ENCODE data around the gene SMKR1.
"Not testable (repeated sequence)": the region's sequence is repeated elsewhere in the genome, so short reads cannot be mapped to it uniquely, and the experiment has no call there.

The SMKR1 gene

GRCh38 chr7:129501760-129502707 is at the start of gene SMKR1:
Gene SMKR1, plus strand, starts transcription at chr7:129502531. Its CDS starts 294 bp downstream, at chr7:129502825.
- peak; percentile 91 for DNase-seq

GRCh38 chr7:129452589-129453231 is 49.6 kb upstream of the SMKR1 start:
- no peak for DNase-seq

- no peak for DNase-seq
These were observed 48.7 kb upstream of the SMKR1 start for GRCh38 chr7:129453510-129454248.

GRCh38 chr7:129454249-129454551 is 48.1 kb upstream of the SMKR1 start:
- DNase-seq, result no peak

GRCh38 chr7:129456421-129456820 is 45.9 kb upstream of the SMKR1 start:
- DNase-seq, result no peak

GRCh38 chr7:129457101-129457500 is 45.2 kb upstream of the SMKR1 start:
- DNase-seq, result no peak

DNA sequence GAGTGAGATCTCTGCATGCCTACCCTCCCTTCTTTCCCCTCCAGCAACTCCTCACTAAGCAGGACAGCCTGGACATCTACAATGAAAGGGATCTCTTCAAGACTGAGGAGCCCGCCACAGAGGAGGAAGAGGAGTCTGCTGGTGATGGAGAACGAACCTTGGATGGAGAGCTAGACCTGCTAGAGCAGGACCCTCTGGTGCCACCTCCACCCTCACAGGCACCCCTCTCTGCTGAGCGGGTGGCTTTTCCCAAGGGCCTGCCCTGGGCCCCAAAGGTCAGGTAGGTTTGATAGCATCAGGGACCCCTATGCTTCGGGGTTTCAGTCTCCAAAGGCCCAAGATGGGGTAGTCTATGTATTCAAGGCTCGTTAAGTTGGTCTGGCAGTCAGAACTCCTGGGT is 44.2 kb upstream of the SMKR1 start:
- DNase-seq, result no peak

- no peak for DNase-seq
These were observed 40.5 kb upstream of the SMKR1 start for GRCh38 chr7:129461809-129462208.

DNA sequence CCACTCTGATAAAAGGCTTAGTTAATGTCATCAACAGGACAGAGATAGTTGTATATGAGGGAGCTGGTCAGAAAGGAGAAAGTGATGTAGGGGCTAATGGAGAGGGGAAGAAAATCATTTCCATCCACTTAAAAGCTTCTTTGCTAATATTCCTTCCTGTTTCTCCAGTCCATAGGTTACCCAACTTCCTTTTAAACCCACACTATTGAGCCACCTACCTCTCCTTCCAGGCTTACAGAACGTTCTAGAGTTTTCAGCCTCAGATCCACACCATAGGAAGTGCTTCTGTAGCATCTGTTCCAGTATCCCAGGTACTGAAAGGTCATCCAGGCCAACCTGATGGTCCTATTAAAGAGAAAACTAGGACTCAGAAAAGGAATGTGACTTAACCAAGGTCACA is 39.9 kb upstream of the SMKR1 start:
- DNase-seq, result no peak

GRCh38 chr7:129464194-129464593 is 38.1 kb upstream of the SMKR1 start:
- no peak for DNase-seq

DNA sequence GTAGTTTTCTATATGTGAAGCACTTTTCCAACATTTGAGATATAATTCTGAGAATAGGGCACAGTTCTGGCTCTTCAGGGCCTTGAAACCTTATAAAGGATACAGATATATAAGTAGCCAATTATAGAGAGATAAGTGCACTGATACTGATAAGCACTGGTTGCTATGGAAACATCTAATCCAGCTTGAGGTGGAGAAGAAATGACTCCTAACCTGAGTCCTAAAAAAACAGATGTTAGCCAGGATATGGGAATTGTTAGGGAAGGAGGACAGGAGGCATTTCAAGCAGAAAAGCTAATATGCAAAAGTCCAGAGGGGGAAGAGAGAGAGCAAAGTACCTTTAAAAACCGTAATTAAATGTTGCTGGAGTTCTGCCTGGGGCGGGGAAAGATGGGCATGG is 37.3 kb upstream of the SMKR1 start:
- no peak for DNase-seq

- no peak for DNase-seq
These were observed 35.5 kb upstream of the SMKR1 start for GRCh38 chr7:129466796-129467195.

DNA sequence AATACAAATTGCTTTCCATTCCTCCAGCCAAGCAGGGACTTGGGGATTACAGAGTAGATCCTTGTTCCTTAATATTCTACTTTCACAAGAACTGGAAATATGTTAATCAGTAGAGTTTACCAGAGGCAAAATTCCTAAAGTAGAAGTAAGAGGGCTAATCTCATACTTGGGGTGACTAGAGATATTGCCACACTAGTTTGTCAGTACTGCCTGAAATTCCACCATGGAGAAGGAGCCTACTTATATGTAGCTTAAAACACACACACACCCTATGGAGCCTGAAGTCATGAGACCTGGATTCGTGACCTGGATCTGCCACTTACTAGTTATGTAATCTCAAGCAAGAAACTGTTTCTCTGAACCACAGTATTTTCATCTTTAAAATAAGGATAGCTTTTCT is 34.2 kb upstream of the SMKR1 start:
- DNase-seq, result no peak

DNA sequence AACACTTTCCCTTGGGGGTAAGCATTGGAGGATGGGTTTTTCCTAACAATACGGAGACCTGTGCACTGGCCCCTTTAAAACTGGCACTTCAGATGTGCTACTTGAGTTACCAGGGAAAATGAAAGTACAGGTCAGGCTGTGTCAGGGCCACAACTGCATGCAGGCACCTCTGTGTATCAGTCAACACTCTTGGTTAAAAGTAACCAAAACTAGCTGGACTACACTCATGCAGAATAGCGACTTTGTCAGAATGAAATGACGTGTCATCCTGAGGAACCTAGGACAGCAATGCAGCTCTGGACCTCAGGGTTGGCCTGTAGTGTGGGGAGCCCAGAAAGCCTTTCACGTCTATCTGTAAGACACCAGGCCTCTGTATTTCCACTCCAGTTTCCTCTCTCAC is 33.8 kb upstream of the SMKR1 start:
- DNase-seq, result peak; percentile 34

- DNase-seq, result no peak
These were observed 32.4 kb upstream of the SMKR1 start for GRCh38 chr7:129469930-129470329.

DNA sequence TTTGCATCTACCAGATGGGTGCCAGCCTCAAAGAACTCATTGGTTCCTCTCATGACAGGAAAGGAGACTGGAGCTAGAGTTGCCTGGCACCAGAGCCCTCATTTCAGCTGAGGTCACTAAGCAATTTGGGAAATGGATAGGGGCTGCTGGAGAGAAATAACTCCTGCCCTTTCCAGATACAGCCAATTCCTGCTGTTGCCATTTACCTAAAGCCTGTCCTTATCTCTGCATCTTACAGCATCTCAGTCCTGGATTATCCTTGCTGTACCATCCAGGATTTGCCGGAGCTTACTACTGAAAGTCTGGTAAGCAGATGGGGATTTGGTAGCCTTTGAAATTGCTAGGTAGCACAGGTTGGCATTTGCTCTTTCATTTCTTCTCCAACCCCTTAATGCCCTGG is 31.9 kb upstream of the SMKR1 start:
- DNase-seq, result no peak

DNA sequence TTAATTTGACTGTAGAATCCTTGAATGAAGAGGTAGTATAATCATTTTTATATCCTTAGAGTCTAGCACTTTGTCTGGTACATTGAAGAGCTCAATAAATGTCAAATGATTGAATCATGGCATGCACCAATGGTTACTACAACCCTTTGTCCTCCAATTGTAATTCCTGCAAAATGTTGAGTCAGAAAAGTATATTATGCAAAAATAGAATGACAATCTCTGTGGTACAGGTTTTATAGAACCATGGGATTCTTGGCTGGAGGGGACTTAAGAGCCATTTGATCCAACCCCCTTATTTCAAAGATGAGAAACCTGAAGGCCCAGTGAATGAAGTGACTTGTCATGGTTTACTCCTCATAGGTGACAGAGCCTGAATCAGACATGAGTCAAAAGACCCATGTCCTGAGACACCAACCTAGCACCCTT is 30.9 kb upstream of the SMKR1 start:
- DNase-seq, result peak; percentile 34

DNA sequence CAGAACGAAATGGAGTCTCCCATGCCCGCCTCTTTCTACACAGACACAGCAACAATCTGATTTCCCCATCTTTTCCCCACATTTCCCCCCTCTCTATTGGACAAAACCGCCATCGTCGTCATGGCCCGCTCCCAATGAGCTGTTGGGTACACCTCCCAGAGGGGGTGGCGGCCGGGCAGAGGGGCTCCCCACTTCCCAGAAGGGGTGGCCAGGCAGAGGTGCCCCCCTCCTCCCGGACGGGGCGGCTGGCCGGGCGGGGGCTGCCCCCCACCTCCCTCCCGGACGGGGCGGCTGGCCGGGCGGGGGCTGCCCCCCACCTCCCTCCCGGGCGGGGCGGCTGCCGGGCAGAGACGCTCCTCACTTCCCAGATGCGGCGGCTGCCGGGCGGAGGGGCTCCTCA is 26.4 kb upstream of the SMKR1 start:
- not testable (repeated sequence) for DNase-seq

DNA sequence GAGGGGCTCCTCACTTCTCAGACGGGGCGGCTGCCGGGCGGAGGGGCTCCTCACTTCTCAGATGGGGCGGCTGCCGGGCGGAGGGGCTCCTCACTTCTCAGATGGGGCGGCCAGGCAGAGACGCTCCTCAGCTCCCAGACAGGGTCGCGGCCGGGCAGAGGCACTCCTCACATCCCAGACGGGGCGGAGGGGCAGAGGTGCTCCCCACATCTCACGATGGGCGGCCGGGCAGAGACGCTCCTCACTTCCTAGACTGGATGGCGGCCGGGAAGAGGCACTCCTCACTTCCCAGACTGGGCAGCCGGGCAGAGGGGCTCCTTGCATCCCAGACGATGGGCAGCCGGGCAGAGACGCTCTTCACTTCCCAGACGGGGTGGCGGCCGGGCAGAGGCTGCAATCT is 25.9 kb upstream of the SMKR1 start:
- DNase-seq, result not testable (repeated sequence)

DNA sequence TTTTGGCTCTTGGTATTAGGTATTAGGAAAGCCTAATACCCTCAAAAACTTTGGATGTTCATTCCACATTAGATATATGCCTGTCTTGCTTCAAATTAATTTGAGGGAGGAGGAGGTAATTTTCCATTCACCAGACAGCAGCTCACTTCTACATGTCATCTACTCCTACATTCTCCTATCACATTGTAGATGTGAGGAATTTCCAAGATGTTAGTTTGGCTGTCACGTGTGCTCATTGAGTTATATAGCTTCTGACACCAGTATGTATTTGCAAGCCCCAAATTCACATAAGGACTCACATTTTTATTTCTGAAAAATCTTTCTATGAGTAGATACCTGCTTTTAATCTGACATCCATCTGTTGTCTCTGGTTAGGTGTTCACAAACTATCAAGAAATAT is 22.5 kb upstream of the SMKR1 start:
- DNase-seq, result no peak

- no peak for DNase-seq
These were observed 21.5 kb upstream of the SMKR1 start for GRCh38 chr7:129480674-129481363.

GRCh38 chr7:129481376-129481775 is 21.0 kb upstream of the SMKR1 start:
- not testable (repeated sequence) for DNase-seq

DNA sequence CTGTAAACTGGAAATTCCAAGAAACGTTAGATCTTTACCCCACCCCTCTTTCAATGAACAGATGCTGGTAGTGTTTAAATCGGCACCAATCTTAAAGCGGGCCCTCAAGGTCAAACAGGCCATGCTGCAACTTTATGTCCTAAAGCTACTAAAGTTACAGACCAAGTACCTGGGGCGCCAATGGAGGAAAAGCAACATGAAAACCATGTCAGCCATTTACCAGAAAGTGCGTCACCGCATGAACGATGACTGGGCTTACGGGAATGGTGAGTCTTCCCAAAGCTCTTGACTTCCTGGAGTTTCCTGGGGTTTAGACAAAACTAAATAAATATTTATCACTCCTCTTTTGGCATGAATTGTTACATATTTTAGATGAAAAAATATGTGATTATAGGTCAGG is 19.6 kb upstream of the SMKR1 start:
- DNase-seq, result no peak

Measured in activated CD4-positive, alpha-beta T cell treated with anti-CD3 and anti-CD28 coated beads, Interleukin-10, Interleukin-2, amounts not matched to agents 100 ng/mL and 50 ng/mL, durations not matched to agents 16 hours and 8 hours (primary cell).